22Rv1 (cell line): ENCODE data around the gene DNM3.

Source experiments
- ZFX ChIP-seq: fragments of 450-650 bp; IDR thresholded peaks from 2 replicates; pipeline ENCODE4 v1.6.1; 2017; ENCODE audit warnings: antibody characterized with exemption, borderline replicate concordance
- TF ChIP-seq, protein P1 (sequence below): fragments of 450-650 bp; IDR thresholded peaks from 2 replicates; pipeline ENCODE4 v1.5.1; 2017; ENCODE audit warnings: mild to moderate bottlenecking

DNA sequence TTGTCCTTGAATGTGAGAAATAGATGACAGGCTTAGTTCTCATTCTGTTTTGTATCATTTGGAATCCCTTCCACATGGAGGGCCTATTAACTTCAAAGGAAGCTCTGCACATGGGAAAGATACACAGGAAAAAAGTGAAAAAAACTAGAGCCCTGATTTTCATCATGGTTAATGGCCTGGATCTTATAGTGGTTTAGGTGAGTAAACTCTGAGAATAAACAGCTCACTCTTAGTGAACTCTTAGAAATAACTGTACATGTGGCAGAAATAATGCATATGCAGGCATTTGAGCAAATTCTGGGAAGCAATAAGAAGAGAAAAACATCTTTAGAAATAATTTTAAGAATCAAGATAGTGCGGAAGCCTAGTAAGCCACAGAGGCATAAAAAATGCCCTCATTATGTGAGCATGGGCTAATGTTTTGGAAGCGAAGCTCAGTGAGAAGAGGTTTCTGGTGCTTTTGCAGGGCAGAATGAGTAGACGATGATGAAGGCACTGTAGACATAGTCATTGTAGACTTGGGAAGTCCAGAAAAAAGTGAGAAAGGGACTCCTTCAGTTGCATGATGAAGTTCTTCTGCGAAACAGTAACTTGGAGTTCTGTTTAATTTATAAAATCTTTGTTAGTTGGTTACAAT lies 279.9 kb downstream of the DNM3 start:
- TF ChIP-seq, protein P1, sequence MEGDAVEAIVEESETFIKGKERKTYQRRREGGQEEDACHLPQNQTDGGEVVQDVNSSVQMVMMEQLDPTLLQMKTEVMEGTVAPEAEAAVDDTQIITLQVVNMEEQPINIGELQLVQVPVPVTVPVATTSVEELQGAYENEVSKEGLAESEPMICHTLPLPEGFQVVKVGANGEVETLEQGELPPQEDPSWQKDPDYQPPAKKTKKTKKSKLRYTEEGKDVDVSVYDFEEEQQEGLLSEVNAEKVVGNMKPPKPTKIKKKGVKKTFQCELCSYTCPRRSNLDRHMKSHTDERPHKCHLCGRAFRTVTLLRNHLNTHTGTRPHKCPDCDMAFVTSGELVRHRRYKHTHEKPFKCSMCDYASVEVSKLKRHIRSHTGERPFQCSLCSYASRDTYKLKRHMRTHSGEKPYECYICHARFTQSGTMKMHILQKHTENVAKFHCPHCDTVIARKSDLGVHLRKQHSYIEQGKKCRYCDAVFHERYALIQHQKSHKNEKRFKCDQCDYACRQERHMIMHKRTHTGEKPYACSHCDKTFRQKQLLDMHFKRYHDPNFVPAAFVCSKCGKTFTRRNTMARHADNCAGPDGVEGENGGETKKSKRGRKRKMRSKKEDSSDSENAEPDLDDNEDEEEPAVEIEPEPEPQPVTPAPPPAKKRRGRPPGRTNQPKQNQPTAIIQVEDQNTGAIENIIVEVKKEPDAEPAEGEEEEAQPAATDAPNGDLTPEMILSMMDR, result no peak
- no peak for TF ChIP-seq ZFX
